Trophoblast cell (in vitro differentiated cells and primary cell): Measurements from ENCODE around the gene DDX53.

Experiments used
- DNase-seq, 2 donors: peaks; one replicate each; pipeline ENCODE4 v3.0.0-alpha.2; 2016
- H2AFZ ChIP-seq: 2 replicates; pipeline ENCODE4 v1.6.1; 2013; ENCODE audit warnings: low read length, moderate library complexity, mild to moderate bottlenecking; ENCODE audit not compliant: insufficient read depth, poor library complexity
- H2AK5ac ChIP-seq: 2 replicates; pipeline ENCODE4 v1.6.1; 2013; ENCODE audit warnings: mild to moderate bottlenecking, low read length
- H2BK120ac ChIP-seq: 2 replicates; pipeline ENCODE4 v1.6.1; 2013; ENCODE audit warnings: low read length, mild to moderate bottlenecking, moderate library complexity; ENCODE audit not compliant: insufficient read depth, poor library complexity
- H2BK12ac ChIP-seq: 2 replicates; pipeline ENCODE4 v1.6.1; 2013; ENCODE audit warnings: mild to moderate bottlenecking, low read length, moderate library complexity
- H2BK5ac ChIP-seq: 2 replicates; pipeline ENCODE4 v1.6.1; 2013; ENCODE audit warnings: low read length, low read depth, moderate library complexity, mild to moderate bottlenecking; ENCODE audit not compliant: poor library complexity
- H3K14ac ChIP-seq: 2 replicates; pipeline ENCODE4 v1.6.1; 2013; ENCODE audit warnings: mild to moderate bottlenecking, low read length
- H3K18ac ChIP-seq: 2 replicates; pipeline ENCODE4 v1.6.1; 2013; ENCODE audit warnings: mild to moderate bottlenecking, low read length
- H3K23ac ChIP-seq: 2 replicates; pipeline ENCODE4 v1.6.1; 2013; ENCODE audit warnings: low read length
- H3K27ac ChIP-seq: 2 replicates; pipeline ENCODE4 v1.5.1; 2013; ENCODE audit warnings: low read depth, mild to moderate bottlenecking, inconsistent platforms, low read length, moderate library complexity
- H3K27me3 ChIP-seq: 2 replicates; pipeline ENCODE4 v1.6.1; 2013; ENCODE audit warnings: inconsistent platforms, mild to moderate bottlenecking, low read length, moderate library complexity; ENCODE audit not compliant: insufficient read depth
- H3K36me3 ChIP-seq, 2 experiments: 1 replicate in 1 of 2; 2 replicates in 1 of 2; pipeline ENCODE4 v1.6.1; 2013; ENCODE audit warnings: low read length in 2 of 2, mild to moderate bottlenecking in 2 of 2, moderate library complexity in 1 of 2; ENCODE audit not compliant: insufficient read depth in 2 of 2, control insufficient read depth in 1 of 2
- H3K4ac ChIP-seq: 2 replicates; pipeline ENCODE4 v1.6.1; 2013; ENCODE audit warnings: low read depth, mild to moderate bottlenecking, low read length, moderate library complexity
- H3K4me1 ChIP-seq, 2 experiments: 1 replicate in 1 of 2; 2 replicates in 1 of 2; pipeline ENCODE4 v1.6.1; 2013; ENCODE audit warnings: low read length in 2 of 2, mild to moderate bottlenecking in 2 of 2, moderate library complexity in 1 of 2; ENCODE audit not compliant: insufficient read depth in 2 of 2, control insufficient read depth in 1 of 2
- H3K4me2 ChIP-seq: 2 replicates; pipeline ENCODE4 v1.6.1; 2013; ENCODE audit warnings: inconsistent platforms, mild to moderate bottlenecking, low read length, moderate library complexity
- H3K4me3 ChIP-seq: 2 replicates; pipeline ENCODE4 v1.5.1; 2013; ENCODE audit warnings: mild to moderate bottlenecking, low read depth, low read length, inconsistent platforms
- H3K79me1 ChIP-seq: one replicate; pipeline ENCODE4 v1.6.1; 2013; ENCODE audit warnings: low read length
- H3K79me2 ChIP-seq: 2 replicates; pipeline ENCODE4 v1.6.1; 2013; ENCODE audit warnings: low read length, mild to moderate bottlenecking; ENCODE audit not compliant: control insufficient read depth, insufficient read depth, poor library complexity
- H3K9ac ChIP-seq: 2 replicates; pipeline ENCODE4 v1.6.1; 2013; ENCODE audit warnings: mild to moderate bottlenecking, low read length
- H3K9me3 ChIP-seq: 2 replicates; pipeline ENCODE4 v1.6.1; 2013; ENCODE audit warnings: low read depth, mild to moderate bottlenecking, control low read depth, inconsistent platforms, low read length; ENCODE audit not compliant: insufficient read depth
- H4K12ac ChIP-seq: 2 replicates; pipeline ENCODE4 v1.6.1; 2013; ENCODE audit warnings: low read depth, mild to moderate bottlenecking, low read length, moderate library complexity
- H4K8ac ChIP-seq: 2 replicates; pipeline ENCODE4 v1.6.1; 2013; ENCODE audit warnings: low read depth, mild to moderate bottlenecking, low read length, moderate library complexity
- H4K91ac ChIP-seq: one replicate; pipeline ENCODE4 v1.6.1; 2013; ENCODE audit warnings: low read depth, mild to moderate bottlenecking, low read length, moderate library complexity
- WGBS: extraction: QIAGEN DNeasy Blood & Tissue Kit; methylation state at CpG from one replicate; pipeline ENCODE4 v1.1.7; 2013; ENCODE audit warnings: missing lambda C conversion rate; ENCODE audit not compliant: insufficient read length, insufficient coverage; ENCODE audit errors: extremely low coverage; 5-methylcytosine and 5-hydroxymethylcytosine counted together

The DDX53 gene

DNA sequence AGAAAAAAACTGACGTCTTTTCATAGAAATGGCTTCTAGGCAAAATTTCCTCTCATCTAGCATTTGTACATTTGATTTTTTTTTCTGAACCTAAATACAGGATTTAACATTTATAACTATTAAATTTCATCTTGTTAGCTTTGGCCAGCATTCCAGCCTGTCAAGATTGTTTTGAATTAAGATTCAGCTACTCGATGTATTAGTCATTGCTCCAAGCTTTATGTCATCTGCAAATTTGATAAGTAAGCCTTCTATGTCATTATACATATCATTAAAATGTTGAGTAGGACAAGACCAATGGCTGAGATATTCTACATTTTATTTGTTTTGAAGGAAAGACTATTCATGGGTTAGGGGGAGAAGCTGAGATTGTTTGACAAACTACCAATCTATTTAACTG lies 46.7 kb downstream of the DDX53 start:
- no peak overlapping the region for H2AFZ ChIP-seq
- no peak overlapping the region for H3K4me3 ChIP-seq
- no peak overlapping the region for H3K27ac ChIP-seq
- H4K8ac ChIP-seq, result no peak overlapping the region
- no peak overlapping the region for H4K12ac ChIP-seq
- no peaks in the 10 kb centered on the region for H3K4me1 ChIP-seq
- no peaks in the 10 kb centered on the region for H3K9me3 ChIP-seq
- DNase-seq, result no peak
- H4K91ac ChIP-seq, result no peak overlapping the region
- H3K36me3 ChIP-seq, result no peaks in the 10 kb centered on the region
- no peak overlapping the region for H3K23ac ChIP-seq
- WGBS, result no CpG with 5 or more reads among the region's 2 CpGs
- no peak overlapping the region for H2BK120ac ChIP-seq
- no peak overlapping the region for H3K4ac ChIP-seq
- H3K79me1 ChIP-seq, result no peaks in the 10 kb centered on the region
- no peak overlapping the region for H3K9ac ChIP-seq
- H3K4me2 ChIP-seq, result no peak overlapping the region
- H3K14ac ChIP-seq, result no peak overlapping the region
- no peak overlapping the region for H2BK5ac ChIP-seq
- H2BK12ac ChIP-seq, result no peak overlapping the region
- no peaks in the 10 kb centered on the region for H3K27me3 ChIP-seq
- no peaks in the 10 kb centered on the region for H3K79me2 ChIP-seq
- no peak overlapping the region for H3K18ac ChIP-seq
- H2AK5ac ChIP-seq, result no peak overlapping the region

DNA sequence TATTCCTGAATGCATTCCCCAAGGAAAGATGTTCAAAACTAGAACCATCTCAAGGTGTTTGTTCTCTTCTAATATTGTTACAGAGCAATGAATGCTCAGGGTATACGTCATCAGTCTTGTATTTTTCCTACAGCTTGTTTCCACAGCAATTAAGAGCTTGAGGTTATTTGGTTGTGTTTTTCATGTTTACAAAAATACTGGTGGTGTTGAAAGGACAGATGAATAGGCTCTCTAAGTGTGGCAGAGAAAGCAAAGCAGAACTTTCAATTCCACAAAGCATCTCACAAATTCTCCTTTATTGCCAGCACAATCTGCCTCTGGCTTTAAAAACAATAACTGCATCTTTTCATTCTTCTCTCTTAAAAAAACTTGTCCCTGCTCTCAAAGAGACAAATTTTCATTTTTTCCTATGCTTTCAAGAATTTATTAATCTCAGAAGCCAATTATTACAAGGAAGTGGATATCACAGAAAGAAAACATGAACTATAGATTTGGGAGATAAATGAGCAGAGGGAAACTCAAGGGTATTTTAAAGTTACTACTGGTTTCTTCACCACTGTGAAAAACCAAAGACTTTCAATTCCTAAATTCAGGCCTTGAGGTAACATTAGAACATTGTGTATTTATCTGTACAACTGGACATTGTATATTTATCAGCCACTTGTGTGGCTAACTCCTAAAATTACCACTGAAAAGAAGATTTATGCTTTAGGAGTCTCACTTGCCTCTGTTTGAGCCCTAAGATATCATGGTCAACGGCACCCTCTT lies 49.2 kb downstream of the DDX53 start:
- H4K12ac ChIP-seq, result no peak overlapping the region
- no peak overlapping the region for H2AK5ac ChIP-seq
- no peak for DNase-seq
- no peak overlapping the region for H3K23ac ChIP-seq
- no peaks in the 10 kb centered on the region for H3K9me3 ChIP-seq
- no peak overlapping the region for H3K27ac ChIP-seq
- H3K36me3 ChIP-seq, result no peaks in the 10 kb centered on the region
- no peak overlapping the region for H3K14ac ChIP-seq
- no peak overlapping the region for H3K4ac ChIP-seq
- no peaks in the 10 kb centered on the region for H3K27me3 ChIP-seq
- H4K91ac ChIP-seq, result no peak overlapping the region
- H3K4me3 ChIP-seq, result no peak overlapping the region
- H3K4me2 ChIP-seq, result no peak overlapping the region
- no peak overlapping the region for H2BK5ac ChIP-seq
- H3K79me1 ChIP-seq, result no peaks in the 10 kb centered on the region
- no peak overlapping the region for H2BK120ac ChIP-seq
- no peak overlapping the region for H2AFZ ChIP-seq
- no peaks in the 10 kb centered on the region for H3K79me2 ChIP-seq
- no peak overlapping the region for H2BK12ac ChIP-seq
- H4K8ac ChIP-seq, result no peak overlapping the region
- no peak overlapping the region for H3K9ac ChIP-seq
- H3K4me1 ChIP-seq, result no peaks in the 10 kb centered on the region
- H3K18ac ChIP-seq, result no peak overlapping the region
- no CpG with 5 or more reads among the region's 2 CpGs for WGBS

DNA sequence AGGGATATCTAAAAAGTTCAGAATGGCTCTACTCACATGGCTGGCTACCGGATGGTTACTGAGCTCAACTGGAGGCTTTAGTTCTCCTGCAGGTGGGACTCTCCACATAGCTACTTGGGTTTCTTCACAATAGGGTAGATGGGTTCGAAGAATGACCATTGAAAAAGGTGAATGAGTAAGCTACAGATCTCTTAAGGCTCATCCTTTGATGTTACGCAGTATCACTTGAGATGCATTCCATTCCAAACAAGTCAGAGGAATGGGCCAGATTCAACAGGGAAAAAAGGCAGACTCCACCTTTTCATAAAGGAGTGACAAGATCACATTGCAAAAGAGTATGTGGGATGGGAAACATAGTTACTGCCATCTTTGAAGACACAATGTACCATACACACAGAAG lies 52.6 kb downstream of the DDX53 start:
- Histone ChIP-seq H2BK120ac (no peak overlapping the region), H3K27ac (no peak overlapping the region), H2AK5ac (no peak overlapping the region), H2BK5ac (no peak overlapping the region), H4K12ac (no peak overlapping the region), H3K4me2 (no peak overlapping the region), H3K23ac (no peak overlapping the region), H3K9ac (no peak overlapping the region), H3K4ac (no peak overlapping the region), H3K4me1 (no peaks in the 10 kb centered on the region), H3K4me3 (no peak overlapping the region), H2BK12ac (no peak overlapping the region), H3K79me1 (no peaks in the 10 kb centered on the region), H3K36me3 (no peaks in the 10 kb centered on the region), H3K14ac (no peak overlapping the region), H3K9me3 (no peaks in the 10 kb centered on the region), H2AFZ (no peak overlapping the region), H4K91ac (no peak overlapping the region), H3K18ac (no peak overlapping the region), H3K27me3 (no peaks in the 10 kb centered on the region), H3K79me2 (no peaks in the 10 kb centered on the region), H4K8ac (no peak overlapping the region)
- no peak for DNase-seq
- no CpG with 5 or more reads among the region's 3 CpGs for WGBS
